Measurements from ENCODE around the gene RNF186. TPM values are rescaled to one million over a fixed set of nuclear protein-coding genes. Genes with fewer than 3 reads are reported as not detected.

RNF186 gene
- total and polyA plus RNA-seq, 2 donors (not counting 1 experiment from before 2014, with no cell fraction given): not detected

DNA sequence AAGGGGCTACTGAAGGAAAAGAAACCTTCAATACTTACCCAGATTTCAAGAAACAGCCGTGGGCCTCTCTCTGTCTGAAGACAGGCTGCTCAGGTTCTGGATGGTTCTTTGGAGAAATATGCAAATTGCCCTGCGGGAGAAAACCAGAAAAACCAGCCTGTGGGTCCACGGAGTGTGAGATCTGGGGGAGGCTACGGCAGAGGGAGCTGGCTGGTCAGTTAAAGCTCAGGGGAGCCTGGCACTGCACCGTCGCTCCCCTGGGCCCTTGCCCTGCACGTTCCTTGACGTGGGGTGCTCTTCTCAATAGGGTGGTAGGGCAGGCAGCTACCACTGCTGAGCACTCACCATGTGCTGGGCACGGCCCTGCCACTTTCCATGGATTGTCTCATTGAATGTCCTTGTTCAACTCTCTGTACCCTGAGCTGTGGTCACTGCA lies 28.1 kb downstream of the RNF186 start:
- Mint-ChIP-seq H3K27me3 (no peaks in the 10 kb centered on the region), H3K4me1 (peaks cover 13% of the 10 kb centered on the region)

DNA sequence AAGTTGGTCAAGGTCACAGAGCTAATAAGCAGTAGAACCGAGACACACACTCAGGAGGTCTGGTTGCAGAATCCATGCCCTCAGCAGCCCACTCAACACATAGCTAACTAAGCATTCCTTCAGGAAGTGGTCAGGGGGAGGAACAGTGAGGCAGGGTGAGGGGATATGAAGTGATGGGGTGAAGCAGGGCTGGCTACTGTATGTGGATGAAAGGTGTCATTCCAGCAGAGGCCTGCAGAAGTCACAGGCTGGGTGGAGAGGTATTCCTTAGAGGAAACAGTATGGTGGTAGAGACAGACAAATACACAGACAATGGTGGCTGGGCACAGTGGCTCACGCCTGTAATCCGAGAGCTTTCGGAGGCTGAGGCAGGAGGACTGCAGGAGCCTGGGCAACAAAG lies 29.4 kb downstream of the RNF186 start:
- Histone ChIP-seq H3K4me1 (ENCODE audit: control insufficient read depth in 2 of 2, insufficient read depth in 2 of 2, low read length in 2 of 2) (no peaks in the 10 kb centered on the region), H3K27me3 (replicated peaks in 1 of 4; ENCODE audit: control extremely low read depth in 1 of 4, control insufficient read depth in 3 of 4, insufficient read depth in 4 of 4, low read length in 3 of 4) (no peaks in the 10 kb centered on the region), H3K4me2 (replicated peaks; ENCODE audit: low read depth, low read length, poor library complexity, severe bottlenecking) (no peak overlapping the region), H4K20me1 (ENCODE audit: control insufficient read depth, insufficient read depth, low read length, poor library complexity, severe bottlenecking) (no peaks in the 10 kb centered on the region), H3K79me2 (ENCODE audit: control insufficient read depth, insufficient read depth, low read length) (no peaks in the 10 kb centered on the region), H3K36me3 (replicated peaks in 1 of 2; ENCODE audit: control extremely low read depth in 1 of 2, control insufficient read depth in 1 of 2, extremely low read depth in 1 of 2, insufficient read depth in 2 of 2, low read length in 1 of 2) (peaks cover 8 to 47% of the 10 kb centered on the region in 2 experiments), H3K27ac (ENCODE audit: low read length in 2 of 2) (no peak overlapping the region), H2AFZ (ENCODE audit: insufficient read depth, low read depth, low read length, poor library complexity, severe bottlenecking) (no peak overlapping the region), H3K4me3 (ENCODE audit: control extremely low read depth in 1 of 5, extremely low read depth in 1 of 5, insufficient read depth in 1 of 5, low read depth in 2 of 5, low read length in 4 of 5) (no peak overlapping the region), H3K9me3 (ENCODE audit: control extremely low read depth in 1 of 3, control insufficient read depth in 2 of 3, insufficient read depth in 1 of 3, low read length in 2 of 3) (no peaks in the 10 kb centered on the region), H3K9ac (ENCODE audit: low read length) (no peak overlapping the region)
- ChIA-PET POLR2A (no interaction called here), CTCF (no interaction called here)
- no peak for DNase-seq
- peaks cover 7% of the 10 kb centered on the region for H3K4me1 Mint-ChIP-seq
- no peak for ATAC-seq (ENCODE audit: low read depth)
- TF ChIP-seq EZH2 (IDR thresholded peaks at IDR 0.05; ENCODE audit: borderline replicate concordance, insufficient read depth, low read depth, low read length, poor library complexity, severe bottlenecking): no peak
- TF ChIP-seq, protein P1, sequence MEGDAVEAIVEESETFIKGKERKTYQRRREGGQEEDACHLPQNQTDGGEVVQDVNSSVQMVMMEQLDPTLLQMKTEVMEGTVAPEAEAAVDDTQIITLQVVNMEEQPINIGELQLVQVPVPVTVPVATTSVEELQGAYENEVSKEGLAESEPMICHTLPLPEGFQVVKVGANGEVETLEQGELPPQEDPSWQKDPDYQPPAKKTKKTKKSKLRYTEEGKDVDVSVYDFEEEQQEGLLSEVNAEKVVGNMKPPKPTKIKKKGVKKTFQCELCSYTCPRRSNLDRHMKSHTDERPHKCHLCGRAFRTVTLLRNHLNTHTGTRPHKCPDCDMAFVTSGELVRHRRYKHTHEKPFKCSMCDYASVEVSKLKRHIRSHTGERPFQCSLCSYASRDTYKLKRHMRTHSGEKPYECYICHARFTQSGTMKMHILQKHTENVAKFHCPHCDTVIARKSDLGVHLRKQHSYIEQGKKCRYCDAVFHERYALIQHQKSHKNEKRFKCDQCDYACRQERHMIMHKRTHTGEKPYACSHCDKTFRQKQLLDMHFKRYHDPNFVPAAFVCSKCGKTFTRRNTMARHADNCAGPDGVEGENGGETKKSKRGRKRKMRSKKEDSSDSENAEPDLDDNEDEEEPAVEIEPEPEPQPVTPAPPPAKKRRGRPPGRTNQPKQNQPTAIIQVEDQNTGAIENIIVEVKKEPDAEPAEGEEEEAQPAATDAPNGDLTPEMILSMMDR (IDR thresholded peaks at IDR 0.05): no peak
- H3K27me3 Mint-ChIP-seq: no peaks in the 10 kb centered on the region
- peaks cover under 1% of the 10 kb centered on the region for H3K9me3 Mint-ChIP-seq (ENCODE audit: insufficient read depth)
- no CpG with 5 or more reads among the region's 4 CpGs for WGBS (ENCODE audit: insufficient coverage)
- no peak overlapping the region for H3K4me3 Mint-ChIP-seq
- intact Hi-C loops (cut with micrococcal nuclease): no loop called here
- no peak overlapping the region for H3K27ac Mint-ChIP-seq

More for the DNA sequence above, 28.1 kb downstream of the RNF186 start:
- no peak overlapping the region for H3K27ac ChIP-seq (ENCODE audit: low read length in 2 of 2)
- DNase-seq (no peak), ATAC-seq (ENCODE audit: low read depth) (no peak)
- H3K79me2 ChIP-seq (ENCODE audit: control insufficient read depth, insufficient read depth, low read length): no peaks in the 10 kb centered on the region
- WGBS (ENCODE audit: insufficient coverage): 90% methylated on average over 8 of the region's 9 CpGs
- TF ChIP-seq EZH2 (IDR thresholded peaks at IDR 0.05; ENCODE audit: borderline replicate concordance, insufficient read depth, low read depth, low read length, poor library complexity, severe bottlenecking): no peak
- TF ChIP-seq, protein P1 (IDR thresholded peaks at IDR 0.05): no peak
- H3K4me2 ChIP-seq (replicated peaks; ENCODE audit: low read depth, low read length, poor library complexity, severe bottlenecking): no peak overlapping the region
- no peak overlapping the region for H3K4me3 ChIP-seq (ENCODE audit: control extremely low read depth in 1 of 5, extremely low read depth in 1 of 5, insufficient read depth in 1 of 5, low read depth in 2 of 5, low read length in 4 of 5)
- H3K4me1 ChIP-seq (ENCODE audit: control insufficient read depth in 2 of 2, insufficient read depth in 2 of 2, low read length in 2 of 2): no peaks in the 10 kb centered on the region
- no peak overlapping the region for H3K9ac ChIP-seq (ENCODE audit: low read length)
- no peaks in the 10 kb centered on the region for H3K27me3 ChIP-seq (replicated peaks in 1 of 4; ENCODE audit: control extremely low read depth in 1 of 4, control insufficient read depth in 3 of 4, insufficient read depth in 4 of 4, low read length in 3 of 4)
- peaks cover 5 to 53% of the 10 kb centered on the region in 2 experiments for H3K36me3 ChIP-seq (replicated peaks in 1 of 2; ENCODE audit: control extremely low read depth in 1 of 2, control insufficient read depth in 1 of 2, extremely low read depth in 1 of 2, insufficient read depth in 2 of 2, low read length in 1 of 2)
- H2AFZ ChIP-seq (ENCODE audit: insufficient read depth, low read depth, low read length, poor library complexity, severe bottlenecking): no peak overlapping the region
- Mint-ChIP-seq H3K4me3 (no peak overlapping the region), H3K9me3 (ENCODE audit: insufficient read depth) (peaks cover 4% of the 10 kb centered on the region), H3K27ac (no peak overlapping the region)
- no peaks in the 10 kb centered on the region for H3K9me3 ChIP-seq (ENCODE audit: control extremely low read depth in 1 of 3, control insufficient read depth in 2 of 3, insufficient read depth in 1 of 3, low read length in 2 of 3)
- POLR2A ChIA-PET: no interaction called here
- H4K20me1 ChIP-seq (ENCODE audit: control insufficient read depth, insufficient read depth, low read length, poor library complexity, severe bottlenecking): no peaks in the 10 kb centered on the region
- intact Hi-C loops (cut with micrococcal nuclease): no loop called here
- CTCF ChIA-PET: no interaction called here
